Vagina (tissue), 2 donors: ENCODE results near the gene RDH14. TPM values are rescaled to one million over a fixed set of nuclear protein-coding genes. Genes with fewer than 3 reads are reported as not detected.

Experiments used
- DNase-seq, 2 donors: peaks; one replicate each; pipeline ENCODE4 v3.0.0-alpha.2; 2017; ENCODE audit errors: extremely low spot score in 2 of 2
- H3K27ac ChIP-seq: fragments of 200-600 bp; sonication (generic); one replicate; pipeline ENCODE4 v1.5.1; 2019
- H3K27me3 ChIP-seq: fragments of 200-600 bp; sonication (generic); one replicate; pipeline ENCODE4 v1.5.1; 2019
- H3K36me3 ChIP-seq, 2 donors: fragments of 200-600 bp; sonication (generic); one replicate each; pipeline ENCODE4 v1.5.1; 2017 to 2019
- H3K4me1 ChIP-seq: fragments of 200-600 bp; sonication (generic); one replicate; pipeline ENCODE4 v1.5.1; 2019
- H3K4me3 ChIP-seq, 2 donors: fragments of 200-600 bp; sonication (generic); 1 replicate in 1 of 2; 2 replicates in 1 of 2; pipeline ENCODE4 v1.5.1; 2016 to 2019
- H3K9me3 ChIP-seq: fragments of 200-600 bp; sonication (generic); one replicate; pipeline ENCODE4 v1.5.1; 2019
- CTCF ChIP-seq, 3 experiments: fragments of 450-650 bp in 2 of 3; fragments of 200-600 bp in 1 of 3; sonication (generic) in 1 of 3; IDR thresholded peaks; one replicate each; pipeline ENCODE4 v1.5.1; 2017 to 2019; ENCODE audit warnings: antibody characterized with exemption in 3 of 3, mild to moderate bottlenecking in 2 of 3, moderate library complexity in 2 of 3
- POLR2A ChIP-seq, 2 donors: fragments of 450-650 bp; IDR thresholded peaks; one replicate each; pipeline ENCODE4 v1.6.1; 2017; ENCODE audit warnings: antibody characterized with exemption in 2 of 2, mild to moderate bottlenecking in 2 of 2, moderate library complexity in 2 of 2
- POLR2AphosphoS5 ChIP-seq, 2 donors: sonication (generic); formaldehyde crosslinking; IDR thresholded peaks; one replicate each; pipeline ENCODE4 v1.9.0; 2017; ENCODE audit warnings: antibody characterized with exemption in 2 of 2, mild to moderate bottlenecking in 2 of 2, low read depth in 1 of 2; ENCODE audit not compliant: insufficient read depth in 1 of 2
- intact Hi-C: fragments of 100-400 bp; cut with DNase I; formaldehyde crosslinking; loops from one replicate; pipeline ENCODE4 v1.15.1; 2023
- total RNA-seq: library from RNA; depleted of rRNA; stranded (reverse); fragments of >200 nt; gene quantifications from one replicate; pipeline ENCODE4 v1.2.3, GENCODE V29; 2016

RDH14 gene
- total RNA-seq, 1 donor from 2014 or later = 25.3 TPM

DNA sequence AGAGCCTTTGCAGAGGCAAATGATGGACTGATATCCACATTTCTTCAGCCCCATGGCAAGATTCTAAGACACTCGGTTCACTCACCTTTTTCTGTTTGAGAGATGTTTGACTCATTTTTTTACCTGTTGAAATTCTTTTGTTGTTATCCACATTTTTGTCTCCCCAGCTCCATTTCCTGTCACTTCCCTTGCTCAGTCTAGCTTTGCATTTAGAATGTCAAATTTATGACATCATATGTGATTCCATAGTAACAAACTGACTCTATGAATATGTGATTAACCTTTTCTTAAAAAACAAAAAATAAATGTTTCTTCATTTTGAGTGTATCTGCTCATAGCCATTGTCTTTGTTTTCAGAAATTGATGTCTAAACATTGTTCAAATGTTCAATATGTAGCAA, 28.9 kb upstream of the RDH14 start, which contains the start of gene NT5C1B:
Gene NT5C1B, minus strand, starts transcription at position 216 of the 400 bp plus-strand sequence. Its CDS starts 101 bp downstream, at position 115.
- Histone ChIP-seq H3K27me3 (no peaks in the 10 kb centered on the region), H3K9me3 (no peaks in the 10 kb centered on the region), H3K27ac (no peak within 1 kb of the TSS), H3K4me3 (no peak within 1 kb of the TSS), H3K4me1 (no peaks in the 10 kb centered on the region), H3K36me3 (no peaks in the 10 kb centered on the region)
- no peak for DNase-seq
- intact Hi-C loops = no loop called here
- TF ChIP-seq POLR2AphosphoS5 (IDR thresholded peaks at IDR 0.05; ENCODE audit: insufficient read depth in 1 of 2, low read depth in 1 of 2) = no peak
- no peak for TF ChIP-seq CTCF (IDR thresholded peaks at IDR 0.05)
- TF ChIP-seq POLR2A (IDR thresholded peaks at IDR 0.05) = no peak

- no peak for DNase-seq
- TF ChIP-seq POLR2A (IDR thresholded peaks at IDR 0.05) (no peak), CTCF (IDR thresholded peaks at IDR 0.05) (no peak), POLR2AphosphoS5 (IDR thresholded peaks at IDR 0.05; ENCODE audit: insufficient read depth in 1 of 2, low read depth in 1 of 2) (no peak)
- H3K4me3 ChIP-seq = no peak overlapping the region
- H3K27me3 ChIP-seq = no peaks in the 10 kb centered on the region
- intact Hi-C loops = no loop called here
- no peaks in the 10 kb centered on the region for H3K36me3 ChIP-seq
- no peak overlapping the region for H3K27ac ChIP-seq
- no peaks in the 10 kb centered on the region for H3K4me1 ChIP-seq
- no peaks in the 10 kb centered on the region for H3K9me3 ChIP-seq
Observed at GRCh38 chr2:18588802-18589201, 28.3 kb upstream of the RDH14 start.

- intact Hi-C loops = no loop called here
- H3K4me3 ChIP-seq = no peak overlapping the region
- no peak for TF ChIP-seq CTCF (IDR thresholded peaks at IDR 0.05)
- no peak for TF ChIP-seq POLR2A (IDR thresholded peaks at IDR 0.05)
- TF ChIP-seq POLR2AphosphoS5 (IDR thresholded peaks at IDR 0.05; ENCODE audit: insufficient read depth in 1 of 2, low read depth in 1 of 2) = no peak
Observed at GRCh38 chr2:18588049-18588448, 27.6 kb upstream of the RDH14 start.

DNA sequence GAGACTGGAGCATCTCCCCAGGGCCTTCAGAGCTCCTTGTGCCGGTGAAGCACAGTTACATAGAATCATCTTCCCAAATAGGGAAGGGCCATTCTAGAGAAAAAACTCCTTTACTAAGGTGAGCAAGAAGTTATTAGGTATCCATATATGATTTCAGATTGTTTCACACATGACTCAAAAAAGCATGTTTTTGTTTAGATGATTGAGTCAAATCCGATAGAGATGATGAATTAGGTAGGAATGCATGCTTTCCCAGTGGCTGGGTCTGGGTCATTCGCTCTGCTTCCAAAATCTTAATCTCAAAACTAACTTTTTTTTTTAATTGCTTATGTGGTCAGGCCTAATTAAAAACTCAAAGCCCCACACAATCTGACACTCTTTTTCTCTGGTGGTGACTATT, 25.1 kb upstream of the RDH14 start:
- intact Hi-C loops = no loop called here
- Histone ChIP-seq H3K27ac (no peak overlapping the region), H3K4me3 (no peak overlapping the region), H3K27me3 (no peaks in the 10 kb centered on the region), H3K4me1 (no peaks in the 10 kb centered on the region), H3K9me3 (no peaks in the 10 kb centered on the region), H3K36me3 (no peaks in the 10 kb centered on the region)
- TF ChIP-seq CTCF (IDR thresholded peaks at IDR 0.05) (no peak), POLR2A (IDR thresholded peaks at IDR 0.05) (no peak), POLR2AphosphoS5 (IDR thresholded peaks at IDR 0.05; ENCODE audit: insufficient read depth in 1 of 2, low read depth in 1 of 2) (no peak)
- DNase-seq = no peak

More at GRCh38 chr2:18588049-18588448, 27.6 kb upstream of the RDH14 start:
- no peaks in the 10 kb centered on the region for H3K27me3 ChIP-seq
- no peaks in the 10 kb centered on the region for H3K9me3 ChIP-seq
- H3K36me3 ChIP-seq = no peaks in the 10 kb centered on the region
- no peaks in the 10 kb centered on the region for H3K4me1 ChIP-seq
- DNase-seq = no peak
- H3K27ac ChIP-seq = no peak overlapping the region

- intact Hi-C loops = no loop called here
- no peak overlapping the region for H3K27ac ChIP-seq
- H3K4me3 ChIP-seq = no peak overlapping the region
- no peak for TF ChIP-seq POLR2AphosphoS5 (IDR thresholded peaks at IDR 0.05; ENCODE audit: insufficient read depth in 1 of 2, low read depth in 1 of 2)
- TF ChIP-seq CTCF (IDR thresholded peaks at IDR 0.05) = no peak
- no peak for TF ChIP-seq POLR2A (IDR thresholded peaks at IDR 0.05)
- no peaks in the 10 kb centered on the region for H3K9me3 ChIP-seq
- H3K36me3 ChIP-seq = no peaks in the 10 kb centered on the region
- no peaks in the 10 kb centered on the region for H3K27me3 ChIP-seq
- DNase-seq = no peak
- no peaks in the 10 kb centered on the region for H3K4me1 ChIP-seq
Observed at GRCh38 chr2:18584608-18584954, 24.1 kb upstream of the RDH14 start.
